ENCODE results near the gene KSR2. TPM values are rescaled to one million over a fixed set of nuclear protein-coding genes. Genes with fewer than 3 reads are reported as not detected.

KSR2 gene
- total and polyA plus RNA-seq, 10 of the 15 experiments (the other 5 are each of a cell fraction or from before 2014, with no cell fraction given): under 0.01 to 1.5 (median 0.01) TPM; not detected in 3

GRCh38 chr12:117409286-117409685 lies 559.5 kb downstream of the KSR2 start (continued):
- TF ChIP-seq NRF1 (conservative IDR thresholded peaks at IDR 0.05; ENCODE audit: low read depth, low read length): no peak
- no peak for TF ChIP-seq PAX5 (IDR thresholded peaks at IDR 0.05; ENCODE audit: borderline replicate concordance, low read depth, low read length)
- no peak for TF ChIP-seq SREBF2 (IDR thresholded peaks at IDR 0.05; ENCODE audit: low read length)
- no peak for TF ChIP-seq HCFC1 (IDR thresholded peaks at IDR 0.05; ENCODE audit: low read length)
- TF ChIP-seq TARDBP (IDR thresholded peaks at IDR 0.05; ENCODE audit: borderline replicate concordance): no peak
- no peak for TF ChIP-seq ZBTB40 (IDR thresholded peaks at IDR 0.05; ENCODE audit: borderline replicate concordance)
- TF ChIP-seq KDM1A (IDR thresholded peaks at IDR 0.05; ENCODE audit: borderline replicate concordance): no peak

- DNase-seq (ENCODE audit: low read depth, low spot score) (no peak), FAIRE-seq (no peak), ATAC-seq (no peak)
- WGBS (ENCODE audit: insufficient coverage, insufficient replicate concordance, low lambda C conversion rate, missing lambda C conversion rate): 18% methylated on average over 10 of the region's 11 CpGs
- no peaks in the 10 kb centered on the region for H3K9me3 ChIP-seq (replicated peaks; ENCODE audit: control insufficient read depth, insufficient read depth, low read length)
- no TSS peak for BruUV-seq (replicated peaks)
- in situ Hi-C loops (cut with MboI): no loop called here
- no peaks in the 10 kb centered on the region for H3K27me3 ChIP-seq (replicated peaks in 1 of 2; ENCODE audit: control insufficient read depth in 2 of 2, insufficient read depth in 2 of 2, low read length in 1 of 2)
- intact Hi-C loops (cut with micrococcal nuclease; ENCODE audit: unreplicated experiment): no loop called here
- no peaks in the 10 kb centered on the region for H4K20me1 ChIP-seq (ENCODE audit: control insufficient read depth, insufficient read depth)
- ChIA-PET RAD21 (ENCODE audit: unreplicated experiment) (no interaction called here), POLR2A (no interaction called here), CTCF (no interaction called here), SMC1A (ENCODE audit: uncharacterized antibody, unreplicated experiment) (no interaction called here)
- no peak for TF ChIP-seq ZBTB40 (IDR thresholded peaks at IDR 0.05; ENCODE audit: borderline replicate concordance)
- no peak for TF ChIP-seq ZBTB33 (IDR thresholded peaks at IDR 0.05)
- H3K36me3 ChIP-seq (ENCODE audit: control insufficient read depth in 2 of 2, insufficient read depth in 2 of 2, low read length in 1 of 2): no peaks in the 10 kb centered on the region
- no peak overlapping the region for H2AFZ ChIP-seq (ENCODE audit: control insufficient read depth, low read depth, low read length)
- H3K4me2 ChIP-seq (ENCODE audit: control insufficient read depth, insufficient read depth): no peak overlapping the region
- H3K27ac ChIP-seq (ENCODE audit: control insufficient read depth, insufficient read depth): no peak overlapping the region
- no peak overlapping the region for H3K9ac ChIP-seq (ENCODE audit: control insufficient read depth, insufficient read depth, low read length)
- H3K4me3 ChIP-seq: no peak overlapping the region
- no peaks in the 10 kb centered on the region for H3K79me2 ChIP-seq (ENCODE audit: control insufficient read depth, insufficient read depth, low read length)
- H3K4me1 ChIP-seq (ENCODE audit: control insufficient read depth, insufficient read depth, low read length): no peaks in the 10 kb centered on the region
Observed at GRCh38 chr12:117408161-117408791, 560.5 kb downstream of the KSR2 start.

Data from GM12878 (cell line).